NCI-H226 (cell line): Measurements from ENCODE around the gene RNGTT.

ENCODE experiments used
- DNase-seq: peaks from one replicate; pipeline ENCODE4 v3.0.0-alpha.2; 2015

RNGTT gene

DNA sequence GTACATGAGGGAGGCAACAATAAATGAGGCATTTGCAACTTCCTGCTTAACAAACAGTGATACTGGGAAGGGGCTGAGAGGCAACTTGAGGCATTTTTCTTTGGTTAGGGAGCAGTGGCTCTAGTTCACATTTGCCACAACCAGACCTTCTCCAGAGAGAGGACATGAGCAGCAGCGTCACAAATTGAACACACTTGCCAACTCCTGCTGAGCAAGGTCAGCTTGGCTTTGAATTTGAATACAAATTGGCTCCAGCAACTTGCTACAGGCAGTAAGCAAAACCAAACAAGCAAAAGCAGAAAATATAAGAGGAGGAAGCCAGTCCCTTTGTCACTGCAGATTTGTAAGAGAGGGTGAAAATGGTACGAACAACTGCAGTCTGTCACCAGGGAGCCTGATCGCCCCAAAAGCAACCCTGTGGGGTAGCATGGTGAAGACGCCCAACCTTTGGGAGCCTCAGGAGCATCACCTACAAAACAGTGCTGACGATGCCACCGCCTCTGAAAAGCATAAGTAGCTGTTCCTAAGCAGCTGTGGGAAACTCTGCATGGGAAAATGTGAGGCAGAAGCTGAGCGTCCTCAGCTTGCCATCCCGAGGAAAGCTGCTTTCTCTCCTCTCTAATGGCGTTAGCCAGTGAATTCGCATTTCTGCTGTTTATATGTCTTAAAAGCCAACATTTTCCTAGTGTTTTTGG is 378.7 kb downstream of the RNGTT start:
- no peak for DNase-seq

DNA sequence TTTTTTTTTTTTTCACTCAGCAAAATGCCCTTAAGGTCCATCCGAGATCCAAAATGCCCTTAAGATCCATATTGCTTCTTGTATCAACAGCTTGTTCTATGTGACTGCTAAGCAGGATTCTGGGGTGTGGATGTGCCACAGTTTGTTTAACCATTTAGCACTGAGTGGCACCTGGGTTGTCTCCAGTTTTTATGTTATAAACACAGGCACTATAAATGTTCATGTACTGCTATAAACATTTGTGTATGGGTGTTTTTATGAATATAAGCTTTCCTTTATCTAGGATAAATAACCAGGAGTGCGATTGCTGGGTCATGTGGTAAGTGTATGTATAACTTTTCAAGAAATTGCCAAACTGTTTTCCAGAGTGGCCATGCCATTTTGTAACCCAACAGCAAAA is 386.0 kb downstream of the RNGTT start:
- no peak for DNase-seq

DNA sequence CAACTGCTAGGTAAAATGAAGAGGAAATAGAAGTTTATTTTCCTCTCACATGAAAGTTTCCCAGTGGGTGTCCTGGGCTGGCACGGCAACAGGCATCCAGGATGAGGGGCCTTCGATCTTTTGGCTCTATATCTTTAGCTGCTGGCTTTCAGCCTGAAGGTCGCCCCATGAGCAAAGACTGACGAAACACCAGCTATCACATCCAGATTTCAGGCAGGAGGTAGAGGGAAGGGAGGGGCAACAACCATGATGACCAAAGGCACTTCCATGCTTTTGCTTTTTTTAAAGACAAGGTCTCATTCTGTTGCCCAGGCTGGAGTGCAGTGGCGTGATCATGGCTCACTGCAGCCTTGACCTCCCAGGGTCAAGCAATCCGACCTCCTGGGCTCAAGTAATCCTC is 387.9 kb downstream of the RNGTT start:
- DNase-seq, result no peak

DNA sequence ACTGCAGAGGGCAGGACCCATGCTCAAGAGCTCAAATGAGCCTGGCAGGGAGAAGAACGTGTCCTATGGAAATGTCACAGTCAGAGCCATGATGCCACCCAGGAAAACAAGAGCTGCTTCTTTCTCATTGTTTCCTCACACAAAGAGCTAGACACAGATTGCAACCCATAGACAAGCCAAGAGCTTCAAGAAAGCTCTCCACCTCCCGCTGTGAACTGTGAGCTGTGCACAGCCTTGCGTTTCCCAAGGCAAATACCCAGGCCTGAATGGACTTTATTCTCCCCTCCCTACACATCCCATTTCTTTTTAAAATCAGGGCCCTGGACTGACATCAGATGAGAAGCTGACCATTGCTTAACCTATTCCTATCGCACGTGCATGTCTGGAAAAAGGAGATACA is 388.8 kb downstream of the RNGTT start:
- no peak for DNase-seq

DNA sequence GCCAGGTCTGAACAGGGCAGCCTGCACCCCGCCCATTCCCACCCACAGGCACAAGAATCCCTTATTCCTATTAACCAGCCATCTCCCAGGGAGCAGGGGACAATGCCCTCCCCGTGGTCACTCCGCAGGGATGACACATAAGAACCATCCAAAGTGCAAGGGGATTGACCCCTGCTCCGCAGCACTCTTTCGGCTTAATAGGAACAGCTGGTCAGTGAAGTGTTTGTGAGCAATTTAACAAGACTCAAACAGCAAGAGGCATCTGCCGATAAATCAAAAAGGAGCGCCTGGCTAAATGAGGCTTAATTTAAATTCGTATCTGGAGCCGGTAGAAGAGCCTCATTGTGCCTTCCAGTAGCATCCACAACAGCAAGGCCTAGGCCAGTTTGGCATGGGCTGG is 389.4 kb downstream of the RNGTT start:
- no peak for DNase-seq

DNA sequence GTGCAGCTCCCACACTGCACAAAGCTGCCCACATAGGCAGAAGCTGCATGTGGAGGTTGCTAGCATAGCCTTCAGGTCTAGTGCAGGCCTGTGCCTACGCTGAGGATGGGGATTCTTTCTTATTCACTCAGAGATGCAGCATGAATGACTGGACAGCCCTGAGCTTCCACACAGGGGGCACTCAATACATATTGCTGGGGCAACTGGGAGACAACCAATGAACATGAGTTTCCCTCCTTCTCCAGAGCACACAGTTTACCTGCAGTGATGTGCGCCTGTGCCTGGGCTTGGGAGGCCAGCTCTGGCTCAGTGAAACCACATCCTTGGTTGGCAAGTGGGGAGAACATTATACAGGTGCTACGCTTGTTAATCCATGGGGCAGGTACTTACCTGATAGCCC is 389.9 kb downstream of the RNGTT start:
- DNase-seq, result no peak

DNA sequence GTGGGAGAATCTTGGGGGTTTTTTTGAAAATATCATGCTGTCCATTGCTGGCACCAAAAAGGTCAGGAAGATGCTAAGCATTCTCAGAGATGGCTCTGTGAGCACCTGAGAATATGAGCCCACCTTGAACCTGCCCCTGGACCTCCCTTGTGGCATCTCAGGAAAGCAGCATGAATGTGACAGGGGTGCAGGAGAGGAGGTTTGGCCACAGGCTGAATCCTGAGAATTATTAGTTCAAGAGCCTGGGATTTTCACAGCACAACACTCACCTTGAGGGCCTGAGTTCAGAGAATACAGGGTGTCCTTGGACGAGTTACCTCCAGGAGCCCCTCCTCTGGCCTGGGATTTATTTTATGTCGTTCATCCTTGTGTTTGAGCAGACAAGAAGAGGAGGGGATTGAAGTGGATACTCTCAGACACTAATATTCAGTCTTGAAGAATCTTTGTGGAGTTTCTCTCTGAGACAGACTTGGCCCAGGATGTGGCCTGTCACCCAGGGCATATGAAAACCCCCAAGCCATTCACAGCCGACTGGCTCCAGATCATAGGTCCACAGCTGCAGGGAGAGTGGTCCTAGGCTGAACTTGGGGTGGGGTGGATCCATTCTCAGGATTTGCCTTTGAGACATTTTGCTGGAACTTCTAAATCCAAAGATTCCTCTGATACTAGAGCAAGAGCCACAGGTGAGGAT is 390.8 kb downstream of the RNGTT start:
- no peak for DNase-seq

DNA sequence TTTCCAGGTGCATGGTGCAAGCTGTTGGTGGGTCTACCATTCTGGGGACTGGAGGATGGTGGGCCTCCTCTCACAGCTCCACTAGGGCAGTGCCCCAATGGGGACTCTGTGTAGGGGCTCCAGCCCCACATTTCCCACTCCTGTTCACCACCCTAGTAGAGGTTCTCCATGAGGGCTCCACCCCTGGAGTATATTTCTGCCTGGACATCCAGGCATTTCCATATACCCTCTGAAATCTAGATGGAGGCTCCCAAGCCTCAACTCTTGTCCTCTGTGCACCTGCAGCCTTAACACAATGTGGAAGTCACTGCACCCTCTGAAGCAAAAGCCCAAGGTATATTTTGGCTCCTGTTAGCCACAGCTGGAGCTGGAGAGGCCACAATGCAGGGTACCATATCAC is 393.5 kb downstream of the RNGTT start:
- DNase-seq, result no peak

DNA sequence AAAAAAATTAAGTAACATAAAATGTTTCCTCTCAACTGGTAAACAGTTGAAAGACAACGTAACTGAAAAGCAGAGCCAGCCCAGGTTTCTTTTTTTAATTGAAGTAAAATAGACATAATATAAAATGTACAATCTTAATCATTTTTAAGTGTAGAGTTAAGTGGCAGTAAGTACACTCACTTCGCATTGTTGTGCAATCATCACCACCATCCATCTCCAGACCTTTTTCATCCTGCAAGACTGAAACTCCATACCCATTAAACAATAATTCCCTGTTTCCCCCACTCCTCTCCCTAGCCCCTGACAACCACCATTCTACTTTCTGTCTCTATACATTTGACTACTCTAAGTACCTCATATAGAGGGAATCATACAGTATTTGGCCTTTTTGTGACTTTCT is 395.7 kb downstream of the RNGTT start:
- DNase-seq, result no peak

DNA sequence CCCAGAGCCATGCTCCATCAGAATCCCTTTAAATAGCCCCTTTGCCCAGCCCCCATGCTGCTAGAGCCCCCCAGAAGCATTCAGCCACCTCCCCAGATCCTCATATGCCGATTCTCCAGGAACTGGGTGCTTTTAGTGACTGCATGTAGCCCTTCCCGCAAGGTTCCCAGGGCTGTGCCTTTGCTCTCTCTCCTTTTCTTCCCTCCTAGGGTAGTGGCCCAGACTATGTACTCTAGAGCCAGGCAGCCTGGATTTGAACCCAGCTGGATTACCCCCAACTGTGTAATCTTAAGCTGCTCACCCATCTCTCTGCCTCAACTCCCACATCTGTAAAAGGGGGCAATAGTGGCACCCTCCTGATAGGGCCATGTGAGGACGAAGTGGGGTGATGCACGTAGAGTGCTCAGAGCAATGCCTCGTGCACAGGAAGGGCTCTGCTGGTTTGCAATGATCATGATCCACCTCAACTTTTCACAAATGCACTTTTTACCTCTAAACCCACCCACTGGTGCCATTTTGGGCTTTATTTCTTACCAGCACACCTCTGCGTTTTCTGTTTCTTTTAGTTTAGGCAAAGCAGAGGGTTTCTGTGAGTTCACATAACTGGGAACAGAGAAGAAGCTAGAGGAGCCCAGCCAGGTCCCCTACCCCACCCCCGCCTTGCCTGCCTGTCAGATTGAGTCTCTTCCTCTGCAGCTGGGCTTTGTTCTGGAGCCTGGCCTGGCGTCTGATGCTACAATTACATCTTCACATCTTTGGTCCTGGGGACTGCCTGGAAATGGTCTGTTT is 396.5 kb downstream of the RNGTT start:
- DNase-seq, result no peak

DNA sequence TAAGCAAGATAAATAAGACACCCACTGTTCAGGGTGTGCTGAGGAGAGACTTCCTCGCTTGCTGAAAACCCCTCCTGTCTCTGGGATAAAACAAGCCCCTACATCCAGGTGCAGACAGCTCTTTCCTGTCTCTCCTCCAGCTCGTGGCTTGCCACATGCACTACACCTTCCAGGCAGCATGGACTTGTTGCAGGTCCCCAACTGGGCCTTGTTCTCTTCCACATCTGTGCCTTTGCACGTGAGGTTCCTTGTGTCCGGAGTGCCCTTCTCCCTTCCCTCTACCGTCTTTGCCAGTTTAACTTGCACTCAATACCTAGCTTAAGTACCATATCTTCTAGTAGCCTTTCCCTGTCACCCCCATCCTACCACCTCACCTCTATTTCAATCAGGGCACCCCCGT is 397.6 kb downstream of the RNGTT start:
- no peak for DNase-seq

DNA sequence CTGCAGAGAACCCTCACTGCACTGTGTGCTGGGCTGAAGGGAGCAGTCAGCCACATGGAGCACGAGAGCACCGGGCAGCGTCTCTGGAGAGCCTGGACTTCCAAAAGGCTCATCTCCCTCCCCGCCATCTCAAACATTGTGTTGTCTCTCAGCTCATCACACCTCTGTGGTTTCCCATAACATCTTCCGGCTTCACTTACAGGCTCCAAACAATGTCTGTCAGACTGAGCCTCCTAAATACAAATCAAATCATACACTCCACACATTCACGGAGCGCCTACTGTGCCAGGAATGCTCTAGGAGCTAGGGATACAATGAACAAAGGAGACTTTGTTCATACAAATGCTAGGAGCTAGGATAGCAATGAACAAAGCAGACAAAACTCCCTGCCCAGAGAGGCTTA is 398.0 kb downstream of the RNGTT start:
- DNase-seq, result no peak

DNA sequence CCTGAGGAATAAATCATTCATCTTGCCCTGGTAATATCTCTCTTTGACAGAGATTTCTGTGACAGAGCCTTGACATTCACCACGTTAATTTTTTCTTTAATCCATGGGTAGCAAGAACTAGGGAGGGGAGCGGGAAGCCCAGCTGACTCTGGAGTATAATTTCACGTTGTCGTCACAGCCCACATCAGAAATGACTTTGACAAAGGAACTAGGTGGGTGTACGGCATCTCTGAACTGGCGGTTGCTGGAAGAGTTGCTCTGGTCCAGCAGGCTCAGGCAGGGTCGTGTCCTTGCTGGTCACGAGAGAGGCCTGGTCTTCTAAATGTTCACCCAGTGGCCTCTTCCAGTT is 400.2 kb downstream of the RNGTT start:
- no peak for DNase-seq

DNA sequence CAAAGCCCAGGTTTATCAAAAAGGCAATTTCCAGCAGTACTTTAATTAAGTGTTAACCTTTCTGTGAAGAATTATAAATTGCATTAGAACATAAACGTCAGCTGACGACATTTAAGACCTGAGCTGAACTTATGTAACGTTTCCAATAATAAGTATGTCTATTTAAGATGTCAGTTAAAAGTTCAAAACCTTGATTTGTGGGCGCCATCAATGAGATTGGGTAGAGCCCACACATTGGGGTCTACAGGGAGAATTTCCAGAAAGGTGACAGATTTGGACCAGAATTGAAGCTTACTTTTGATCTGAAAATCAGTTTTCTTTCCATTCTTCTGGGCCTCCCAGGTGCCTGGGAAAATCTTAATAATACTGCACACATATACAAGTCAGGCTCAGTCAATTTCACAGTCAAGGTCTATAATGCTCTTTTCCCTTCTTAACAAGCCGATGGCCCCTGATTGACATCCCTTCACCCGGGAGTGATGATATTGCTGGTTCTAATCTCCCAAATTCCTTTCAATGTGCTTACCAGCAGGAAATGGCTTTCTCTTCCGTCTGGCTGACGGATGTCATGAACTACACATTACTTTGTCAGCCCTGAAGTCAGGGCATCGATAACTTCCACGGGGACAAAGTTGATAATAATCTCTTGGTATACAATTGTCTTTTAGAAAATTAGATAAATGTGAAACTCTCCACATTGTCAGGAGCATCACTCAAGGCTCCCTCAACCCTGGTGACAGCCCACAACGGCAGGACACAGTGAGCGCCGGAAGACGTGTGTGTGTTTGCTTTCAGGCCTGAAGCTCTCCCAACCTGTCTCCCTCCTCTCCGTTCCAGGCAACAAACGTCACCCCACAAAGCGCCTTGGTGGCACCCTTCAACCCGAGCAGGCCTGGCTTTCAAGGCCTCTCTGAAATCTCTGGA is 400.8 kb downstream of the RNGTT start:
- DNase-seq, result no peak

DNA sequence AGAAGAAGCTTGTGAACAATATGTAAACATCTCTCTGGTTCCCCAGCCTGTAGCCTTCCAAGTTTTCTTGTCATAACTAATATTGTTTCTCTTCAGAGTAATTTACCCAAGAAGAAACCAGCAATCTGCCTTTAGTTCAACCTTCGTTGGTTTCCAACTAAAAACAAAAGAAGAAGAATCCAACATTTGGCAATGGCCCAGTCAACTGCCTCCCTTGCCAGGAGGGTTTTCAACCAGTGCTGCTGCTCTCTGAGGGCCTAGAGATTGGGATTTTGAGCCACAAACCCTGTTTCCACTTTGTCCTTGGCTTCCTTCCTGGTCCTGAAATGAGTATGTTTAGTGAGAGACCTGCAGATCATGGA is 401.5 kb downstream of the RNGTT start:
- DNase-seq, result no peak

DNA sequence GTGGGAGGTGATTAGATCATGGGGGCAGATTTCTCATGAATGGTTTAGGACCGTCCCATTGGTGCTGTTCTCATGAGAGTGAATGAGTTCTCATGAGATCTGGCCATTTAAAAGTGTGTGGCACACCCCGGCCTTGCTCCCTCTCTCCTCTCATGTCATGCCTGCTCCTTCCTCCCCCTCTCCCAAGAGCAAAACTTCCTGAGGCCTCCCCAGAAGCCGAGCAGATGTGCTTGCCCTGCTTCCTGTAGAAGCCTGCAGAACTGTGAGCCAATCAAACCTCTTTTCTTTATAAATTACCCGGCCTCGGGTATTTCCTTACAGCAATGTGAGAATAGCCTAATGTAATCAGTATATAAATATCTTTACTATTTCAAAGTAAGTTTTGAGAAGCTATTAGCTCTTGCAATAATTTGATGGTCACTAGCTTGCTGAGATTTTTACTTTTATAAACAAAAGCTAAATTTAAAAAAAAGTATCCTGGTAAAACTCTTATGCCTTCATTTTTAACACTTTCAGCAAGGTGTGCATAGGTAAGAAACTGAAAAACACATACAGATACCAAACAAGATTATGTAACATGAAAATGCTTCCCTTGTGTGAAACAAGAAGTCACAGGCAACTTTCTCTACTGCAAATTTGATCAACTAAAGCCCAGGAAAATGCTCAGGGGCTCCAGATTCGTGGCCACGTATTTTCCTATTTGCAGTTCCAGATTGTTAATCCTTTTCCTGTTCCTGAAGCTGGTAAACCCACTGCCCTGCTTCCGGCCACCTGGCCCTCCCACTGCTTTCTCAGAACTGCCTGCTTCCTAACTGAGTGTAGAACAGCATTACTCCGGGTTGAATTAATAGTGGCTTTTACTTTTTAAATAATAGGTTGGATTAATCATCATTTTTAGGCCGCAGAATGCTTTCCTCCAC is 402.1 kb downstream of the RNGTT start:
- DNase-seq, result no peak
